Omental fat pad (tissue), 4 donors: ENCODE measurements around the gene CHAF1A. TPM values are rescaled to one million over a fixed set of nuclear protein-coding genes. Genes with fewer than 3 reads are reported as not detected.

Experiments used
- ATAC-seq: fragments of 150-250 bp; one replicate; pipeline ENCODE4 v1.9.1; 2016; ENCODE audit warnings: mild to moderate bottlenecking, moderate library complexity; ENCODE audit not compliant: low FRiP score
- DNase-seq: peaks from one replicate; pipeline ENCODE4 v3.0.0-alpha.2; 2019; ENCODE audit warnings: low spot score
- total RNA-seq, 4 donors: library from RNA; depleted of rRNA; stranded (reverse); fragments of >200 nt; gene quantifications; one replicate each; pipeline ENCODE4 v1.1.0, GENCODE V29; 2016
- TF ChIP-seq, protein P1 (sequence below), 3 donors: fragments of 450-650 bp; IDR thresholded peaks; one replicate each; pipeline ENCODE4 v1.5.1; 2016 to 2017; ENCODE audit warnings: antibody characterized with exemption in 3 of 3, mild to moderate bottlenecking in 3 of 3, moderate library complexity in 2 of 3

Gene CHAF1A
- total RNA-seq, 4 donors from 2014 or later, result 3.9 to 6.5 (median 4.1) TPM

DNA sequence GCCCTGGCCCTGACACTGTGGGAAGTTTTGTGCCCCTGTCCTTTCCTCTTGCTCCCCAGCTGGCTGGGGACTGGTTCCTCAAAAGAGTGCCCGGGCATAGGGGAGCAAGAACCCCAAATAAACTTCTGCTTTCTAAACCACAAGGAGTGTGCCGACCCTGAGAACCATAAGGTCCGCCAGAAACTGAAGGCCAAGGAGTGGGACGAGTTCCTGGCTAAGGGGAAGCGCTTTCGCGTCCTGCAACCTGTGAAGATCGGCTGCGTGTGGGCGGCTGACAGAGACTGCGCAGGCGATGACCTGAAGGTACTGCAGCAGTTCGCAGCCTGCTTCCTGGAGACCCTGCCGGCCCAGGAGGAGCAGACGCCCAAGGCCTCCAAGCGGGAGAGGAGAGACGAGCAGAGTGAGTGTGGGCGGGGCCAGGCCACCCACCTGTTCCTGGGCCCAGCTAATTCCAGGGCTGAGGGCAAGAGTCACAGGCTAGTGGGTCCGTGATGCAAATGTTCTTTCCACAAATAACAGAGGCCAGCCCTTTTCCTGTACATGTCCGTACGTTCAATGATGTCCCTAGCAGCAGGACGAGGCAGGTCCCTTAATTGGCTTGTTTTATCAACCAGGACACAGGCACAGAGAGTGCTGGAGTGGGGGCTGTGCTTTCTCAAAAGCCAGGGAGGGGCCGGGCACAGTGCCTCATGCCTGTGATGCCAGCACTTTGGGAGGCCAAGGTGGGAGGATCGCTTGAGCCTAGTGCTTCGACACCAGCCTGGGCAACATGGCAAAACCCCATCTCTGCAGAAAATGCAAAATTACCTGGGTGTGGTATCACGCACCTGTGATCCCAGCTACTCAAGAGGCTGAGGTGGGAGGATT lies 29.6 kb downstream of the CHAF1A start:
- DNase-seq (no peak), ATAC-seq (no peak)
- TF ChIP-seq, protein P1, sequence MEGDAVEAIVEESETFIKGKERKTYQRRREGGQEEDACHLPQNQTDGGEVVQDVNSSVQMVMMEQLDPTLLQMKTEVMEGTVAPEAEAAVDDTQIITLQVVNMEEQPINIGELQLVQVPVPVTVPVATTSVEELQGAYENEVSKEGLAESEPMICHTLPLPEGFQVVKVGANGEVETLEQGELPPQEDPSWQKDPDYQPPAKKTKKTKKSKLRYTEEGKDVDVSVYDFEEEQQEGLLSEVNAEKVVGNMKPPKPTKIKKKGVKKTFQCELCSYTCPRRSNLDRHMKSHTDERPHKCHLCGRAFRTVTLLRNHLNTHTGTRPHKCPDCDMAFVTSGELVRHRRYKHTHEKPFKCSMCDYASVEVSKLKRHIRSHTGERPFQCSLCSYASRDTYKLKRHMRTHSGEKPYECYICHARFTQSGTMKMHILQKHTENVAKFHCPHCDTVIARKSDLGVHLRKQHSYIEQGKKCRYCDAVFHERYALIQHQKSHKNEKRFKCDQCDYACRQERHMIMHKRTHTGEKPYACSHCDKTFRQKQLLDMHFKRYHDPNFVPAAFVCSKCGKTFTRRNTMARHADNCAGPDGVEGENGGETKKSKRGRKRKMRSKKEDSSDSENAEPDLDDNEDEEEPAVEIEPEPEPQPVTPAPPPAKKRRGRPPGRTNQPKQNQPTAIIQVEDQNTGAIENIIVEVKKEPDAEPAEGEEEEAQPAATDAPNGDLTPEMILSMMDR (IDR thresholded peaks at IDR 0.05), result no peak

DNA sequence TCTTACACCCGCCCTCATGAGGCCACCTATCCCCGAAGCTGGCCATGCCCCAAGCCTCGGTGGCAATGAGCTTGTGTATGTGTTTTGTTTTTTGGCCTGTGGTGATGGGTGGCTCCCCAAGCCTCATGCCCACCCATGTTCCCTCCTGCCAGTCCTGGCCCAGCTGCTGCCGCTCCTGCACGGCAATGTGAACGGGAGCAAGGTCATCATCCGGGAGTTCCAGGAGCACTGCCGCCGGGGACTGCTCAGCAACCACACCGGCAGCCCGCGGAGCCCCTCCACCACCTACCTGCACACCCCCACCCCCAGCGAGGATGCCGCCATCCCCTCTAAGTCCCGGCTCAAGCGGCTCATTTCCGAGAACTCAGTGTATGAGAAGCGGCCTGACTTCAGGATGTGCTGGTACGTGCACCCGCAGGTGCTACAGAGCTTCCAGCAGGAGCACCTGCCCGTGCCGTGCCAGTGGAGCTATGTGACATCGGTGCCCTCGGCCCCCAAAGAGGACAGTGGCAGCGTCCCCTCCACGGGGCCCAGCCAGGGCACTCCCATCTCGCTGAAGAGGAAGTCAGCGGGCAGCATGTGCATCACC lies 30.6 kb downstream of the CHAF1A start:
- TF ChIP-seq, protein P1 (IDR thresholded peaks at IDR 0.05), result no peak
- no peak for ATAC-seq
- no peak for DNase-seq

GRCh38 chr19:4434391-4434790 lies 32.0 kb downstream of the CHAF1A start:
- TF ChIP-seq, protein P1 (IDR thresholded peaks at IDR 0.05), result no peak
- no peak for DNase-seq

DNA sequence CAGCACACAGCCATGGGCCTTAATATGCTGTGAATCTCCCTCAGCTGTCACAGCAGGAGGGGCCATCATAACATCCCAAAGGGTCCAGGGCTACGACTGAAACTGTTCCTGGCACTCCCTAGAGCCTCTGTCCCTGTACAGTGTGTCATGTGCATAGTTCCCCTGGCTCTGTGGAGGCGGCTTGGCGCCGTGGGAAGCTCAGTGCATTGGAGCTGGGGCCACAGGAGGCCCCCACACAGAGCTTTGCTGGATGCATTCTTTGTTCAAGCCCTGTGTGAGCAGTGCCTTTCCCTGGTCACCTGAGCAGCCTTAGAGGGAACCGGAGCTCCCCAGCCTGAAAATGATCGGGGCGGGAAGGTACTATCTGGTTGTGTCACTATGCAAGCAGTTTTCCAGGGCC lies 33.8 kb downstream of the CHAF1A start:
- DNase-seq (no peak), ATAC-seq (no peak)
- TF ChIP-seq, protein P1 (IDR thresholded peaks at IDR 0.05), result no peak

More at GRCh38 chr19:4434391-4434790, 32.0 kb downstream of the CHAF1A start:
- no peak for ATAC-seq

DNA sequence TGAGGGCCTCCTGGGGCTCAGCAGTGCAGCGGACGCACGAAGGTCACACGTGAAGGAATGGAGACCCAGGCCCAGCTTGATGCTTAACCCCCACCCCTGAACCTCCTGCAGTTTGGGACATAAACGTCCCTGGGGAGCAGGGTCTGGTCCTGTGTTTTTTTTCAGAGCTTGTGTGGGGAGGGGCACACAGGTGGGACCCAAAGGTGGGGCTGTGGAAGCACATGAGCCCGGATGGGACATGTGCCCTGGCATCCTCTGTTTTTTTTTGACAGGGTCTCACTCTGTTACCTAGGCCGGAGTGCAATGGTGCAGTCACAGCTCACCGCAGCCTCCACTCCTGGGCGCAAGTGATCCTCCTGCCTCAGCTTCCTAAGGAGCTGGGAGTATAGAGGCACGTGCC lies 34.7 kb downstream of the CHAF1A start:
- ATAC-seq (no peak), DNase-seq (no peak)
- TF ChIP-seq, protein P1 (IDR thresholded peaks at IDR 0.05), result no peak

DNA sequence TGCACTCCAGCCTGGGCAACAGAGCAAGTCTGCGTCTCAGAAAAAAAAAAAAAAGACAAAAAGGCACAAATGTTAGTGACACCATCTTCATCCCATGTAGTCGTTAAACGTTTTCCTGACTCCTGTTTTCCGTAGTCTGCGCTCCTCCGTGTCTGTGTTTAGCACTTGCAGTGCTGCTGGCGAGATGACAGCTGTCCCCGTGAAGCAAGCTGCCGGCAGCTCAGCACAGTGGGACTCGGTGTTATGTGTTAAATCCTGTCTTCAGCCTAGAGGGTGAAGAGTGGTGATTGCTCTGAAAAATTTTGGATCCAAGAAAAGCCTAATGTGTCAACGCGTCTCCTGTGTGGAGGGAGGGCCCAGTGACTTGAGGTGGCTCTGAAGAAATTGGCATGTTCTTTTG lies 36.8 kb downstream of the CHAF1A start:
- ATAC-seq, result no peak
- TF ChIP-seq, protein P1 (IDR thresholded peaks at IDR 0.05), result no peak

More for the DNA sequence above, 36.8 kb downstream of the CHAF1A start:
- DNase-seq, result no peak
